Measurements from ENCODE around the gene SP100.
"Not testable (repeated sequence)": the region's sequence is repeated elsewhere in the genome, so short reads cannot be mapped to it uniquely, and the experiment has no call there.

SP100 gene

GRCh38 chr2:230419181-230419580, 3.2 kb downstream of the SP100 start:
- DNase-seq (ENCODE audit: low read depth in 3 of 3) = no peak

GRCh38 chr2:230422149-230422548, 6.1 kb downstream of the SP100 start:
- no peak for DNase-seq (ENCODE audit: low read depth in 3 of 3)

GRCh38 chr2:230423851-230424458, 8.0 kb downstream of the SP100 start:
- DNase-seq (ENCODE audit: low read depth in 3 of 3) = no peak

- DNase-seq (ENCODE audit: low read depth in 3 of 3) = no peak
Observed at GRCh38 chr2:230425377-230425776, 9.4 kb downstream of the SP100 start.

- DNase-seq (ENCODE audit: low read depth in 3 of 3) = no peak
Observed at GRCh38 chr2:230429513-230429912, 13.5 kb downstream of the SP100 start.

- no peak for DNase-seq (ENCODE audit: low read depth in 3 of 3)
Observed at GRCh38 chr2:230430957-230431910, 15.2 kb downstream of the SP100 start.

- no peak for DNase-seq (ENCODE audit: low read depth in 3 of 3)
Observed at GRCh38 chr2:230434677-230435324, 18.8 kb downstream of the SP100 start.

GRCh38 chr2:230435431-230435830, 19.4 kb downstream of the SP100 start:
- no peak for DNase-seq (ENCODE audit: low read depth in 3 of 3)

- not testable (repeated sequence) for DNase-seq (ENCODE audit: low read depth in 3 of 3)
Observed at GRCh38 chr2:230439121-230439520, 23.1 kb downstream of the SP100 start.

- no peak for DNase-seq (ENCODE audit: low read depth in 3 of 3)
Observed at GRCh38 chr2:230439590-230439989, 23.6 kb downstream of the SP100 start.

- DNase-seq (ENCODE audit: low read depth in 3 of 3) = no peak
Observed at GRCh38 chr2:230441227-230441897, 25.4 kb downstream of the SP100 start.

GRCh38 chr2:230443541-230443940, 27.5 kb downstream of the SP100 start:
- DNase-seq (ENCODE audit: low read depth in 3 of 3) = no peak

GRCh38 chr2:230444832-230445231, 28.8 kb downstream of the SP100 start:
- DNase-seq (ENCODE audit: low read depth in 3 of 3) = no peak

GRCh38 chr2:230447036-230447435, 31.0 kb downstream of the SP100 start:
- no peak for DNase-seq (ENCODE audit: low read depth in 3 of 3)

GRCh38 chr2:230447455-230448451, 31.8 kb downstream of the SP100 start:
- DNase-seq (ENCODE audit: low read depth in 3 of 3) = no peak

- no peak for DNase-seq (ENCODE audit: low read depth in 3 of 3)
Observed at GRCh38 chr2:230449901-230450467, 34.0 kb downstream of the SP100 start.

- DNase-seq (ENCODE audit: low read depth in 3 of 3) = no peak
Observed at GRCh38 chr2:230453006-230453405, 37.0 kb downstream of the SP100 start.

GRCh38 chr2:230455005-230455684, 39.1 kb downstream of the SP100 start:
- no peak for DNase-seq (ENCODE audit: low read depth in 3 of 3)

- no peak for DNase-seq (ENCODE audit: low read depth in 3 of 3)
Observed at GRCh38 chr2:230457073-230457768, 41.2 kb downstream of the SP100 start.
